ENCODE results near the gene SNX25.
"Not testable (repeated sequence)": the region's sequence is repeated elsewhere in the genome, so short reads cannot be mapped to it uniquely, and the experiment has no call there.

The SNX25 gene

GRCh38 chr4:185235119-185235842 lies 25.9 kb downstream of the SNX25 start:
- DNase-seq = no peak

DNA sequence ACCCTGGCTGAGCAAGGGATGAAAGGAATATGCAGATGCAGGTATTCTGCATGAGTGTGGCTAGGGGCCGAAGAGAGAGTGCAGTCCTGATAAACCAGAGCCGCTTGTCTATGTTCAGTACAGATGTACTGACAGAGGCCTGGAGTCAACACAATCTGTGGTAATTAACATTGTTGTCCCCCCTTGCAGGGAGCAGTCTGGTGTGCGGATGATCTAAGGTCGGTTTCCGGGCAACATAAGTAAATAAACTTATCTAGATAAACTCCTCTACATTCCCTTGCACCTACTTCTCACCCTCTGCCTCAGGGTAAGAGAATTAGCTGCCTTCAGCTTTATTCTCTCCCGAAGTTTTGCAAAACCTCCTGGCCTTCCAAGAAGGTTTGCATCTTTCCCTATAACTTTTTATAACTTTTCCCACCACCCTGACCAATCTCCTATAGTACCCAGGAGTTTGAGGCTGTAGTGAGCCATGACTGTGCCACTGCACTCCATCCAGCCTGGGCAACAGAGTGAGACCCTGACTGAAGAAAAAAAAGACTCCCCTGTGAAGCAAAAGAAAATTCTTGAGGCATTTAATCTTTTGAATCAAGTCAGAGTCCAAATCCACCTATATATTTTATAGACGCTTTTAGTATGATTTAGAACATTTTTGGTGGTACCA lies 26.6 kb downstream of the SNX25 start:
- no peak for DNase-seq

DNA sequence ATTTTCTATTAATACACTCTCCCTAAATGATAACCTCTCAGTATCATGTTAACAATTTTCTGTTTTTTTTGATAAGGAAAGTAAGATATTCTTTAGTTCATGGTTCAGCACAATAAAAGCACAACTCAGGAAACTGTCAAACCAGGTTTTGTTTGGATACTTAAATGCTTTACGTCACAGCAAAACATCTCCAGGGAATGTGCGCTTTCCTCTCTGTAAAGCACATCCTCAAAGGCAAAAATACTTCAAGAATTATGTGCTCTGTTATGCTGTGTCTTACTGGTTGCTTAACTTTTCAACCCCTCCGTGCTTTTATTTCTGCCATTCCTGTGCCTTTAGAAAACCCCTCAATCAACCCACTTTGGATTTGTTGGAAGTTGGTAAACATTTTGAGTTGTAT lies 27.8 kb downstream of the SNX25 start:
- no peak for DNase-seq

DNA sequence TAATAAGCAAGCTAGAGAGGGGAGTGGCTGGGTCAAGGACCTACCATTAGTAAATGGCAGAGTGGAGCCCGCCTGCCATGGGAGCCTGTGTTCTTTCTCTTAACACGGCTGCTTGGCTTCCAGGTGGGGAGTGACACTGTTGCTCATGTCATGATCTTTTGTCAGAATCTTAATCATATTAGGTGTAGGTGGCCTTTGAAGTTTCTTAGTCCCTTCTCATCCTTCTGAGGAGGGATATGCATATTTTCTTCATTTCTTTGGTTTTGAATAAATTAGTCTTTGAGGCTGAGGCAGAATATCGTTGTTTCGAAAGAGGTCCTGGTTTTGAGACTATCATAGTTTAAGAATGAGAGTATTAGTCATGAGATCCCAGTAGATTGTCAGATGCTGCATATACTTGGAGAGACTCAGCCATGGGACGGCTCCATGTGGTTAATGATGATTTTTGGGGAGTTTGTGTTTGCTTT lies 28.9 kb downstream of the SNX25 start:
- DNase-seq = no peak

DNA sequence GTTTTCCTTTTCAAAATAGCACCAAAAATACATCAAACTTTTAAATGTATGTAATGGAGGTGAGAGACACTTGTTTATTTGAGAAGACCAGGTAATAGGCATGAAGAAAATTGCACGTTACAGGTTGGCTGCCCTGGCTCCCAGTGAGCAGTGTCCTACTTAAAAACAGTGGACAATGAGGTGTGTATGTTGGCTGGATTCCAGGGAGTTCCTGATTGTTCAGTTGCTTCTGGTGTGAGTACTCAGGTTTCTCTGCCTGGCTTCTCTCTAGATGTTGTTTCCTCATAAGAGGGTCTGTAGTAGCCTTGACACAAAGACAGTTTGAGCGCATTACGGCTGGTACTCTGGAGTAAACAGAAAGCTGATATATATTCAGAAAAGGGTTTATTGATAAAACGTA lies 29.4 kb downstream of the SNX25 start:
- DNase-seq = no peak

DNA sequence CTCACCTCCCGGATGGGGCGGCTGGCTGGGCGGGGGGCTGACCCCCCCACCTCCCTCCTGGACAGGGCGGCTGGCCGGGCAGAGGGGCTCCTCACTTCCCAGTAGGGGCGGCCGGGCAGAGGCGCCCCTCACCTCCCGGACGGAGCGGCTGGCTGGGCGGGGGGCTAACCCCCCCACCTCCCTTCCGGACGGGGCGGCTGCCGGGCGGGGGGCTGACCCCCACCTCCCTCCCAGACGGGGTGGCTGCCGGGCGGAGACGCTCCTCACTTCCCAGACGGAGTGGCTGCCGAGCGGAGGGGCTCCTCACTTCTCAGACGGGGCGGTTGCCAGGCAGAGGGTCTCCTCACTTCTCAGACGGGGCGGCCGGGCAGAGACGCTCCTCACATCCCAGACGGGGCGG lies 31.1 kb downstream of the SNX25 start:
- DNase-seq = not testable (repeated sequence)

DNA sequence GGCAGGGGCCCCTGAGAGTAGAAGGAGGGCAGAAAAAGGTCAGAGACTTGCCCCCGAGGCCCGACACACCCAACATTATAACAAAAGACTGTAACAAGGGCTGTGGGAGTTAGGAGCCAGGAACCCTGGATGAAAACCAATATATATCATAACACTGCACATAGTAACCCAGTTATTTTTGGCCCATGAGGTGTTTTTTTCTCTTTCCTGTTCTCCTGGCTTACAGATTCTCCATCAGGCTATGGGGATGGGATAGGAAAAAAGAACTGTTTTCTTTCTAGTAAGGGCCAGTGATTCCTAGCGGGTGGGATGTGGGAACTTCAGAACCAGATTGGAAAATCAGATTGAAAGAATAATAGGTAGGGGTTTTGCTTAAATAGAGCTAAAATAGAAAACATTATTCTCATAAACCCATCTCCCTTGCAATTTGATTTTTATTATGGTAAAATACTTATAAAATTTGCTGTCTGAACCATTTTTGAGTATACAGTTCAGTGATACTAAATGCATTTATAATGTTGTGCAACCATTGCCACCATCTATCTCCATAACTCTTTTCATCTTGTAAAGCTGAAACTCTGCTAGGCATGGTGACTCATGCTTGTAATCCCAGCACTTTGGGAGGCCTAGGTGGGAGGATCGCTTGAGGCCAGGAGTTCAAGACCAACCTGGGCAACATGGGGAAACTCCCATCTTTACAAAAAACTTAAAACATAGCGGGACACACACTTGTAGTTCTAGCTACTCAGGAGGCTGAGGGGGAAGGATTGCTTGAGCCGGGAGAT lies 33.5 kb downstream of the SNX25 start:
- no peak for DNase-seq

- no peak for DNase-seq
These were observed 34.5 kb downstream of the SNX25 start for GRCh38 chr4:185243879-185244278.

- no peak for DNase-seq
These were observed 35.4 kb downstream of the SNX25 start for GRCh38 chr4:185244763-185245162.

DNA sequence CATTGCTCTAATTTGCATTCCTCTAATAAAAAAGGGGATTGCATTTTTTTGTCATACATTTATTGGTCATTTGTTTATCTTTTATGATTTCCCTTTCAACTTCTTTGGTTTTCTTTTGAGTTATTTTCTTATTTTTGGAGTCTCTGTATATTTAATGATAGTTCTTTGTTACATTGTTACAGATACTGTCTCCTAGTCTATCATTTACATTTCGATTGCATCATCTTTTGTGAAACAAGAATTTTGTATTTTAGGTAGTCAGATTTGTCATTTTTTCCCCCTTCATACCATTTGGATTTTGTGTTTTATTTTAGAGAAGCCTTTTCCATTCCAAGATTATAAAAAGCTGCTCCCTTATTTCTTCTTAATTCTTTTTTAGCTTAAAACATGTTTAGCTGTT lies 37.1 kb downstream of the SNX25 start:
- no peak for DNase-seq

GRCh38 chr4:185247151-185247550 lies 37.8 kb downstream of the SNX25 start:
- DNase-seq = no peak

DNA sequence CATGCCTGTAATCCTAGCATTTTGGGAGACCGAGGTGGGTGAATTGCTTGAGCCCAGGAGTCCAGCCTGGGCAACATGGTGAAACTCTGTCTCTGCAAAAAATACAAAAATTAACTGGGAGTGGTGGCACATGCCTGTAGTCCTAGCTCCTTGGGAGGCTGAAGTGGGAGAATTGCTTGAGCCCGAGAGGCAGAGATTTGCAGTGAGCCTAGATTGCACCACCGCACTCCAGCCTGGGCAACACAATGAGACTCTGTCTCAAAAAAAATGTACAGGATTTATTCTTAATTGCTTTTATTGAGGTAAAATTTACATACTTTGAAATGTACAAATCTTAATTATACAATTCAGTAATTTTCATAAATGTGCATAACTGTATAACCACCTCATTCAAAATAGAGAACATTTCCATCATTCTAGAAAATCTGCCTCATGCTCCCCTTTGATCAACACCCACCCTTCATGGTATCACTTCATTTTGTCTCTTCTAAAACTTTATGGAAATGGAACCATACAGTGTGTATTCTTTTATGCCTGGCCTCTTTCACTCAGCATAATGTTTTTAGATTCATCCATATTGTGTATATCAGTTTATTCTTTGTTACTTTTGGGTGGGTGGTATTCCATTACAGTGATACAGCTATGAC lies 39.1 kb downstream of the SNX25 start:
- no peak for DNase-seq

DNA sequence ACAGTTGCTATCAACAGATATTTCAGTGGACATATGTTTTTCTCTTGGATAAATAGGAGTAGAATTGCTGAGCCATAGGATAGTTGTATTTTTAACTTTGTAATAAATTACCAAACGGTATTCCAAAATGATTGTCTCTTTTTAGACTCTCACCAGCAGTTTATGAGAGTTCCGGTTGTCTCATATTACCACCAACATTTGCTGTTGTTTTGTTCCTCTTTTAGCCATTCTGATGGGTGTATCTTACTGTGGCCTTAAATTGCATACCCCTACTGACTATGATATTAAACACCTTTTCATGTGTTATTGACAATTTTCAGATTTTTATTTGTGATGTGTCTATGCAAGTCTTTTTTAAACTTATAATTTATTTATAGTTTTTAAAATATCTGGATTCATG lies 39.7 kb downstream of the SNX25 start:
- no peak for DNase-seq

GRCh38 chr4:185254434-185254833 lies 45.0 kb downstream of the SNX25 start:
- no peak for DNase-seq

DNA sequence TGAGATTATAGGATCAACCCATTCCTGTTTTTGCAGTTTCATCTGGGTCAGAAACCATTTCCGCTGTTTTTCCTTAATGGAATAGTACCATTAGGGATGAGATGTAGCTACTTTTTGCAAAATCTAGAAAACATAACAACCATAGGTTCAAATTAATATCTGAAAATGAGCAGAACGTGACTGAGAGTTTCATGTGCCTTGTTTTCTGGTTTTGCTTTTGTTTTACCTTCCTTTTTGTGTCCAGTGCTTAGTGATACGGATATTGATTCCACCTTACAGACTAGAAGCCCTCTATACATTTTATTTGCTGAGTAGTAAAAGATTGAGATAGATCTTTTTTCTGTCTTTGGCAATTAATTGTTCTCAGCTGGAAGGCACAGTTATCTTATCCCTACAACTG lies 46.5 kb downstream of the SNX25 start:
- no peak for DNase-seq

GRCh38 chr4:185256446-185256845 lies 47.0 kb downstream of the SNX25 start:
- DNase-seq = no peak

- DNase-seq = no peak
These were observed 47.7 kb downstream of the SNX25 start for GRCh38 chr4:185257086-185257485.

DNA sequence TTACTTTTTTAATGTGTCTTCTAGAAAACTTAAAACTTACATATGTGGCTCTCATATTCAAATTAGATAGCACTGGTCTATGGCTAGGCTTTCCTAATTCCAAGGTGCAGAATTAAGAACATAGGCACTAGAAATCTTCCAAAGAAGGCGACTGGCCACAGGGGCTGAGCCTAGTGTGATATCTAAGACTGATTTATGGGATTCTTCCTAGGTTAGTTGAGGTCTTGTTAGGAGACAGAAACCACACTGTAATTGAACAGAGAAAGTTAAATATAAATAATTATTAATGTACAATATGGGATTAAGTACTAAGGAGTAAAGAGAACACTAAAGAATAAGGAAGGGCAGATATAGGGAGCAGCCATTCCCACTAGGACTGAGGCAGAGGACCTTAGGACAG lies 48.3 kb downstream of the SNX25 start:
- DNase-seq = no peak

DNA sequence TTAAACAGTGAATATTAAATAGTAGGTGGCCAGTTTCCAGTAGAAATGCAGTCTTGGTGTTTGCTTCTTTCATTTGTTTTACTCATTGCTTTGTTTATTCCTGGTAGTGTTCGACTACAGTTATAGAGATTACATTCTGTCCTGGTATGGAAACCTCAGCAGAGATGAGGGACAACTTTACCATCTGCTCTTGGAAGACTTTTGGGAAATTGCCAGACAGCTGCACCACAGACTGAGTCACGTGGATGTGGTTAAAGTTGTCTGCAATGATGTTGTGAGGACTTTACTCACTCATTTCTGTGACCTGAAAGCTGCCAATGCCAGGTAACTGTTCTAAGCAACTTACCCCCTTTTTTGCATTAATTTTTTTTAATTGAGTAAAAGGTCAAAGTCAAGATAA lies 49.3 kb downstream of the SNX25 start:
- DNase-seq = peak; percentile 3

DNA sequence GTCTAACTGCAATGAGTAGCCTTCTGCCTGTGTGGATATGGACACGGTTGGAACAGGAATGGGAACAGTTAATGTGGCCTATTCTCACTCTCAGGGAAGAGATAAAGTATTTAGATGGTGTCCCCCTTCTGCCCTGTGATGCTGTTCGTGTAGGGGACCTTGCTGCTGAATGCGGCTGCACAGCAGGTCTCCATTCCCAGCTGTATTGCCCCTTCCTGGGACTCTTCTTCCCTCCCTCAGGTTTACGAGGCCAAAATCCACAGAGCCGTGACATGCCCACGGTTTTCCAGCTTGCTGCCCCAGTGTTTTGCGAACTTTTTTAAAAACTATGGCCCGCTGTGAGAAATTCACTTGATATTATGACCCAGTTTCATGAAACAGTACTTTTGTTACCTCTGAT lies 50.3 kb downstream of the SNX25 start:
- DNase-seq = no peak

DNA sequence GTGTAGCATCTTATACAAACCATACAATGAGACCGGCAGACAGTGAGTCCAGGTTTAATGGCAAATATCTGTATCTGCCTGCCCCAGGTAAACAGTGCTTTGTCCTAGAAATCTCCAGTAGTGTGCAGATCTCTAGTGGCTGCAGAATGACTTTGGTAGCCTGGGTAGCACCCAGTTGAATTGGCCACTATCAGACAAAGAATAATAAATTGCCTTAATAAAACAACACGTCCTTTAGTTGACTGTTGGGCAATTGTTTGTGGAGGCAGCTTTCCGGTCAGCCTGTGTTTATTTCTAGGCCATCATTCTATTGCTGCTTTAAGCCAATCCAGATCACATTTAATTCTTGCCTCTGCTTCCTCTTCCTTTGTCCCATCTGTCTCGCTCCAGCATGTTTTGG lies 52.5 kb downstream of the SNX25 start:
- DNase-seq = no peak

DNA sequence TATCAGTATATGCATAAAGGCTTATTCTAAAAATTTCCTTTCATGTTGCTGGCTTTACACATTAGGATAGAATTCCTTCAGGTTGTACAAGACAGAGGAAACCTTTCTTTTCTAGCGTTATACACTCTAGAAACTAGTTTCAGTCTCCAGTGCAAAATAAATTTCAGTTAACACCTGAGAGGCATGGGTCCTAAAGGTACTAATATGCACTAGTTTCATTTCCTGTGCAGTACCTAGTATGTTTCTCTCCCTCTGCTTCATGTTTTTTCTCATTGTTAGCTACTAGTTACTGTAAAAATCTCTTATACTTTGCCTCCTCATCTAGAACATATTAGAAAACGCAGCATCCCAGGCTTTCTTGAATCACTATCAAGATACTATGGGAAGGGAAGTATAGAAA lies 54.0 kb downstream of the SNX25 start:
- no peak for DNase-seq

DNA sequence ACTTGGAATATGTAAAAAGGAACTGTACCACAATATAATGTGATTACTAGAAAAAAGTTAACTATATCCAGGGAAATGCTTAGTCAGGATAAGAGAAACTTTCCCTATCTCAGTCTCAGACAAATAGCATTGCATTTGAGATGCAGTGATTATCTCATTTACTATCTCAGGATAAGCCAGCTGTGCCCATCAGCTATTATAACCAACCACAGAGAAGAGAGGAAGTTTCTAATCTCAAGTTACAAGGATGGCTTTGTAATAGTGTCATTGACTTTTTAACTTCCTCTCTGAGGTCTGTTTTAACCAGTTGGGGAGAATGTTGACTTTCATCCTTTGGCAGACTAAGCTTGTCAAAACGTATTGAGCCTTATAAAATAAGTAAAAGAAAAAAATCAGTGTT lies 56.5 kb downstream of the SNX25 start:
- peak; percentile 66 for DNase-seq

- no peak for DNase-seq
These were observed 59.9 kb downstream of the SNX25 start for GRCh38 chr4:185269286-185269685.
